Neural cell (in vitro differentiated cells): ENCODE measurements around the gene TSEN34.

Source experiments
- EP300 ChIP-seq: fragments of 450-650 bp; conservative IDR thresholded peaks from 2 replicates; pipeline ENCODE4 v1.6.1; 2014; ENCODE audit warnings: antibody characterized with exemption, mild to moderate bottlenecking, moderate library complexity; ENCODE audit not compliant: poor library complexity, severe bottlenecking
- POLR2AphosphoS5 ChIP-seq: IDR thresholded peaks from 2 replicates; pipeline ENCODE4 v1.6.1; 2012
- RAD21 ChIP-seq: fragments of 450-650 bp; conservative IDR thresholded peaks from 2 replicates; pipeline ENCODE4 v1.6.1; 2014; ENCODE audit warnings: antibody characterized with exemption, mild to moderate bottlenecking, moderate library complexity
- SMC3 ChIP-seq: fragments of 450-650 bp; conservative IDR thresholded peaks from 2 replicates; pipeline ENCODE4 v1.6.1; 2014; ENCODE audit warnings: antibody characterized with exemption, mild to moderate bottlenecking, moderate library complexity; ENCODE audit not compliant: poor library complexity
- TAF1 ChIP-seq: IDR thresholded peaks from 2 replicates; pipeline ENCODE4 v1.6.1; 2012; ENCODE audit warnings: low read depth
- TF ChIP-seq, protein P1 (sequence below): fragments of 450-650 bp; IDR thresholded peaks from 2 replicates; pipeline ENCODE4 v1.5.1; 2014; ENCODE audit warnings: antibody characterized with exemption, mild to moderate bottlenecking, moderate library complexity; ENCODE audit not compliant: poor library complexity, severe bottlenecking
- TF ChIP-seq, protein P2 (sequence below): IDR thresholded peaks from 2 replicates; pipeline ENCODE4 v1.6.1; 2012; ENCODE audit warnings: borderline replicate concordance

DNA sequence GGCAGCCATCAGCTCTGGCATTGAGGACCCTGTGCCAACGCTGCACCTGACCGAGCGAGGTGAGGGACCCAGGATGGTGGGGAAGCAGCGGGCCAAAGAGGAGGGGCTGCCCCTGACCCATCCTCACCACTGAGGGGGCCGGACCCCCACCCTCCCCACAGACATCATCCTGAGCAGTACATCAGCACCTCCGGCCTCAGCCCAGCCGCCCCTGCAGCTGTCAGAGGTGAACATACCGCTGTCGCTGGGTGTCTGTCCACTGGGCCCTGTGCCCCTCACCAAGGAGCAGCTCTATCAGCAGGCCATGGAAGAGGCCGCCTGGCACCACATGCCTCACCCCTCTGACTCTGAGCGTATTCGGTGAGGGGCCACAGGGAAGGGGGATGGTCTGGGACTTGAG, 38.8 kb upstream of the TSEN34 start:
- TF ChIP-seq, protein P1, sequence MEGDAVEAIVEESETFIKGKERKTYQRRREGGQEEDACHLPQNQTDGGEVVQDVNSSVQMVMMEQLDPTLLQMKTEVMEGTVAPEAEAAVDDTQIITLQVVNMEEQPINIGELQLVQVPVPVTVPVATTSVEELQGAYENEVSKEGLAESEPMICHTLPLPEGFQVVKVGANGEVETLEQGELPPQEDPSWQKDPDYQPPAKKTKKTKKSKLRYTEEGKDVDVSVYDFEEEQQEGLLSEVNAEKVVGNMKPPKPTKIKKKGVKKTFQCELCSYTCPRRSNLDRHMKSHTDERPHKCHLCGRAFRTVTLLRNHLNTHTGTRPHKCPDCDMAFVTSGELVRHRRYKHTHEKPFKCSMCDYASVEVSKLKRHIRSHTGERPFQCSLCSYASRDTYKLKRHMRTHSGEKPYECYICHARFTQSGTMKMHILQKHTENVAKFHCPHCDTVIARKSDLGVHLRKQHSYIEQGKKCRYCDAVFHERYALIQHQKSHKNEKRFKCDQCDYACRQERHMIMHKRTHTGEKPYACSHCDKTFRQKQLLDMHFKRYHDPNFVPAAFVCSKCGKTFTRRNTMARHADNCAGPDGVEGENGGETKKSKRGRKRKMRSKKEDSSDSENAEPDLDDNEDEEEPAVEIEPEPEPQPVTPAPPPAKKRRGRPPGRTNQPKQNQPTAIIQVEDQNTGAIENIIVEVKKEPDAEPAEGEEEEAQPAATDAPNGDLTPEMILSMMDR, result no peak
- TF ChIP-seq EP300, result no peak
- no peak for TF ChIP-seq SMC3
- no peak for TF ChIP-seq RAD21
- TF ChIP-seq POLR2AphosphoS5, result no peak
- TF ChIP-seq, protein P2, sequence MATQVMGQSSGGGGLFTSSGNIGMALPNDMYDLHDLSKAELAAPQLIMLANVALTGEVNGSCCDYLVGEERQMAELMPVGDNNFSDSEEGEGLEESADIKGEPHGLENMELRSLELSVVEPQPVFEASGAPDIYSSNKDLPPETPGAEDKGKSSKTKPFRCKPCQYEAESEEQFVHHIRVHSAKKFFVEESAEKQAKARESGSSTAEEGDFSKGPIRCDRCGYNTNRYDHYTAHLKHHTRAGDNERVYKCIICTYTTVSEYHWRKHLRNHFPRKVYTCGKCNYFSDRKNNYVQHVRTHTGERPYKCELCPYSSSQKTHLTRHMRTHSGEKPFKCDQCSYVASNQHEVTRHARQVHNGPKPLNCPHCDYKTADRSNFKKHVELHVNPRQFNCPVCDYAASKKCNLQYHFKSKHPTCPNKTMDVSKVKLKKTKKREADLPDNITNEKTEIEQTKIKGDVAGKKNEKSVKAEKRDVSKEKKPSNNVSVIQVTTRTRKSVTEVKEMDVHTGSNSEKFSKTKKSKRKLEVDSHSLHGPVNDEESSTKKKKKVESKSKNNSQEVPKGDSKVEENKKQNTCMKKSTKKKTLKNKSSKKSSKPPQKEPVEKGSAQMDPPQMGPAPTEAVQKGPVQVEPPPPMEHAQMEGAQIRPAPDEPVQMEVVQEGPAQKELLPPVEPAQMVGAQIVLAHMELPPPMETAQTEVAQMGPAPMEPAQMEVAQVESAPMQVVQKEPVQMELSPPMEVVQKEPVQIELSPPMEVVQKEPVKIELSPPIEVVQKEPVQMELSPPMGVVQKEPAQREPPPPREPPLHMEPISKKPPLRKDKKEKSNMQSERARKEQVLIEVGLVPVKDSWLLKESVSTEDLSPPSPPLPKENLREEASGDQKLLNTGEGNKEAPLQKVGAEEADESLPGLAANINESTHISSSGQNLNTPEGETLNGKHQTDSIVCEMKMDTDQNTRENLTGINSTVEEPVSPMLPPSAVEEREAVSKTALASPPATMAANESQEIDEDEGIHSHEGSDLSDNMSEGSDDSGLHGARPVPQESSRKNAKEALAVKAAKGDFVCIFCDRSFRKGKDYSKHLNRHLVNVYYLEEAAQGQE, result no peak
- no peak for TF ChIP-seq TAF1
